ENCODE measurements around the gene SLC24A3.

DNA sequence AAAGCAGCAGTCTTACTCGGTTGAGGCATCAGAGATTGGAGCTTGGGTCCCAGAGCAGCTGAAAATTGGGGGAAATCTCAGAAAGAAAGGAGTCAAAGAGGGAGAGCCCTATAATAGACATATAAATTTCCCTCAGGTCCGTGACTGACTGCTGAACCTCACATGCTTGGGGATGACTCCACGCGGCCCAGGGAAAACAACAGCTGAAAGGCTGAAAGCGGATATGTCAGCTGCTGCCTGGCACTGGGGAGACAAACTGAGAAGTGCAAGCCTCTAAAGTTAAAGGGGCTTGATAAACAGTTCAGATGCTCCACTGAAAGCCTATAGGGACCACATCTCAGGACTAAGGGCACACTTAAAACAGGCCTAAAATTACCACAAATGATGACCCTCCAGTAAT, 289.7 kb downstream of the SLC24A3 start:
- TF ChIP-seq, protein P1, sequence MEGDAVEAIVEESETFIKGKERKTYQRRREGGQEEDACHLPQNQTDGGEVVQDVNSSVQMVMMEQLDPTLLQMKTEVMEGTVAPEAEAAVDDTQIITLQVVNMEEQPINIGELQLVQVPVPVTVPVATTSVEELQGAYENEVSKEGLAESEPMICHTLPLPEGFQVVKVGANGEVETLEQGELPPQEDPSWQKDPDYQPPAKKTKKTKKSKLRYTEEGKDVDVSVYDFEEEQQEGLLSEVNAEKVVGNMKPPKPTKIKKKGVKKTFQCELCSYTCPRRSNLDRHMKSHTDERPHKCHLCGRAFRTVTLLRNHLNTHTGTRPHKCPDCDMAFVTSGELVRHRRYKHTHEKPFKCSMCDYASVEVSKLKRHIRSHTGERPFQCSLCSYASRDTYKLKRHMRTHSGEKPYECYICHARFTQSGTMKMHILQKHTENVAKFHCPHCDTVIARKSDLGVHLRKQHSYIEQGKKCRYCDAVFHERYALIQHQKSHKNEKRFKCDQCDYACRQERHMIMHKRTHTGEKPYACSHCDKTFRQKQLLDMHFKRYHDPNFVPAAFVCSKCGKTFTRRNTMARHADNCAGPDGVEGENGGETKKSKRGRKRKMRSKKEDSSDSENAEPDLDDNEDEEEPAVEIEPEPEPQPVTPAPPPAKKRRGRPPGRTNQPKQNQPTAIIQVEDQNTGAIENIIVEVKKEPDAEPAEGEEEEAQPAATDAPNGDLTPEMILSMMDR (IDR thresholded peaks at IDR 0.05; ENCODE audit: low read depth, low read length, poor library complexity, severe bottlenecking): no peak
- TF ChIP-seq EZH2phosphoT487 (IDR thresholded peaks at IDR 0.05; ENCODE audit: borderline replicate concordance, low read length): no peak

Measured in DOHH2 (cell line).